Left lobe of liver (tissue), 1 donor: Measurements from ENCODE around the gene LAMP2. TPM values are rescaled to one million over a fixed set of nuclear protein-coding genes. Genes with fewer than 3 reads are reported as not detected.

ENCODE experiments used
- total RNA-seq: library from RNA; stranded (reverse); gene quantifications from one replicate; pipeline ENCODE4 v1.2.1, GENCODE V29; 2021
- donor health status: DM: no; HTN: yes; CAD: no.

The LAMP2 gene
- total RNA-seq, 1 donor from 2014 or later: 78.7 TPM

Other genes starting within 250 kb of the LAMP2 start
- gene ZBTB33, start 218.5 kb downstream of the LAMP2 start, total RNA-seq: 7.8 TPM
- 0.05 TPM for gene TMEM255A, start 157.8 kb downstream of the LAMP2 start, total RNA-seq
- not detected for gene ATP1B4, start 107.2 kb downstream of the LAMP2 start, total RNA-seq
- 11.3 TPM for gene CUL4B, start 91.7 kb upstream of the LAMP2 start, total RNA-seq
- 18.0 TPM for gene MCTS1, start 134.8 kb upstream of the LAMP2 start, total RNA-seq
- 12.5 TPM for gene C1GALT1C1, start 160.8 kb upstream of the LAMP2 start, total RNA-seq